ENCODE results near the gene CTAGE15.
"Not testable (repeated sequence)": the region's sequence is repeated elsewhere in the genome, so short reads cannot be mapped to it uniquely, and the experiment has no call there.

DNA sequence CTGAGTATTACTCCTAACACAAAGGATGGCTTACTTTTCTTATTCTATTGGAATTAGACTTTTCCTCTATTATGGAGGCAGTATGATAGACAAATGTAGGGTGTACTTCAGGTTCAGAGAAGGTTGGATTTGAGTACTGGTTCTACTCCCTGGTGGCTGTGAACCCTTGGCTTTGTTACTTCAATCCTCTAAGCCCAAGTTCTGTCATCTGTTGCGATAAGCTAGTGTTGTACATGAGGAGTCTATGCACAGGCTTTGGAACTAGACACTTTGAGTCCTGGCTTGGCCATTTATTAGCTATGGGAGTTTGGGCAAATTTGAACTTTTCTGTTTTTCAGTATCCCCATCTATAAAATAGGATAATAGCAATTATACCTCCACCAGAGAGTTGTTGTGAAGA, 39.7 kb upstream of the CTAGE15 start:
- TF ChIP-seq, protein P1, sequence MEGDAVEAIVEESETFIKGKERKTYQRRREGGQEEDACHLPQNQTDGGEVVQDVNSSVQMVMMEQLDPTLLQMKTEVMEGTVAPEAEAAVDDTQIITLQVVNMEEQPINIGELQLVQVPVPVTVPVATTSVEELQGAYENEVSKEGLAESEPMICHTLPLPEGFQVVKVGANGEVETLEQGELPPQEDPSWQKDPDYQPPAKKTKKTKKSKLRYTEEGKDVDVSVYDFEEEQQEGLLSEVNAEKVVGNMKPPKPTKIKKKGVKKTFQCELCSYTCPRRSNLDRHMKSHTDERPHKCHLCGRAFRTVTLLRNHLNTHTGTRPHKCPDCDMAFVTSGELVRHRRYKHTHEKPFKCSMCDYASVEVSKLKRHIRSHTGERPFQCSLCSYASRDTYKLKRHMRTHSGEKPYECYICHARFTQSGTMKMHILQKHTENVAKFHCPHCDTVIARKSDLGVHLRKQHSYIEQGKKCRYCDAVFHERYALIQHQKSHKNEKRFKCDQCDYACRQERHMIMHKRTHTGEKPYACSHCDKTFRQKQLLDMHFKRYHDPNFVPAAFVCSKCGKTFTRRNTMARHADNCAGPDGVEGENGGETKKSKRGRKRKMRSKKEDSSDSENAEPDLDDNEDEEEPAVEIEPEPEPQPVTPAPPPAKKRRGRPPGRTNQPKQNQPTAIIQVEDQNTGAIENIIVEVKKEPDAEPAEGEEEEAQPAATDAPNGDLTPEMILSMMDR (IDR thresholded peaks at IDR 0.05; ENCODE audit: poor library complexity, severe bottlenecking), result not testable (repeated sequence)
- not testable (repeated sequence) for TF ChIP-seq MXI1 (conservative IDR thresholded peaks at IDR 0.05; ENCODE audit: poor library complexity, severe bottlenecking)
